ENCODE results near the gene COX20.

- no peak for TF ChIP-seq POLR2A (IDR thresholded peaks at IDR 0.05; ENCODE audit: low read depth, low read length)
- TF ChIP-seq POLR2AphosphoS5 (IDR thresholded peaks at IDR 0.05; ENCODE audit: low read depth, low read length): no peak
- TF ChIP-seq TAF1 (IDR thresholded peaks at IDR 0.05; ENCODE audit: borderline replicate concordance, low read depth, low read length): no peak
These were observed 45.7 kb upstream of the COX20 start for GRCh38 chr1:244789731-244790130.
